ENCODE results near the gene DHRSX. TPM values are rescaled to one million over a fixed set of nuclear protein-coding genes. Genes with fewer than 3 reads are reported as not detected.
"Not testable (repeated sequence)": the region's sequence is repeated elsewhere in the genome, so short reads cannot be mapped to it uniquely, and the experiment has no call there.

Gene DHRSX
- total and polyA plus RNA-seq, 2 of the 8 experiments (the other 6 are each of a cell fraction or from before 2014, with no cell fraction given): 35.1 to 43.4 TPM

DNA sequence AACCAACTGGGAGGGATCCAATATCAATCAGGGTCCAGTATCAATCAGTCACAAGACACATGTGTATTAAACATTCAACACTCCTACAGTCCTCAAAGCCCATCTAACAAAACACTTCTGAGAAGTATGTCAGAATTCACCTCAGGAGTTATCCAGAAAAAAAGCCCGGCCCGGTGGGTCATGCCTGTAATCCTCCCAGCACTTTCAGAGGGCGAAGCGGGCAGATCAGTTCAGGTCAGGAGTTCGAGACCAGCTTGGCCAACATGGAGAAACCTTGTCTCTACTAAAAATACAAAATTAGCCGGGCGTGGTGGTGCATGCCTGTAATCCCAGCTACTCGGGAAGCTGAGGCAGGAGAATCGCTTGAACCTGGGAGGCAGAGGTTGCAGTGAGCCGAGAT is 229.2 kb downstream of the DHRSX start:
- H3K23ac ChIP-seq (ENCODE audit: insufficient read length); H2BK20ac ChIP-seq (ENCODE audit: low read length); FAIRE-seq; H2AFZ ChIP-seq (ENCODE audit: low read length); POLR2A ChIA-PET (ENCODE audit: partially characterized antibody); H3K4me1 ChIP-seq (replicated peaks in 1 of 4; ENCODE audit: control insufficient read depth in 3 of 4, insufficient read depth in 4 of 4, low read length in 3 of 4); H3K27me3 ChIP-seq (replicated peaks in 1 of 4; ENCODE audit: control insufficient read depth in 3 of 4, extremely low read depth in 1 of 4, insufficient read depth in 3 of 4, low read length in 3 of 4); H4K8ac ChIP-seq (ENCODE audit: extremely low read depth, insufficient read depth, low read length); H4K91ac ChIP-seq (replicated peaks; ENCODE audit: insufficient read length, low read length); DNase-seq (ENCODE audit: low read depth in 1 of 2, low spot score in 2 of 2); H3K9me3 ChIP-seq (ENCODE audit: insufficient read depth in 2 of 2, low read depth in 1 of 2, low read length in 1 of 2); H2BK15ac ChIP-seq (ENCODE audit: low read length); H3K14ac ChIP-seq (ENCODE audit: insufficient read length); H3K79me2 ChIP-seq (ENCODE audit: control insufficient read depth in 1 of 2, insufficient read depth in 2 of 2, low read length in 2 of 2); H3K4me3 ChIP-seq (ENCODE audit: extremely low read depth in 1 of 4, insufficient read depth in 2 of 4, low read depth in 3 of 4, low read length in 4 of 4); H3K27ac ChIP-seq (ENCODE audit: low read depth, low read length); H2AK5ac ChIP-seq (ENCODE audit: low read depth, low read length); H2BK5ac ChIP-seq (ENCODE audit: low read depth, low read length); H2BK120ac ChIP-seq (replicated peaks; ENCODE audit: low read depth, low read length); H3K56ac ChIP-seq (replicated peaks; ENCODE audit: insufficient read length, low read depth, low read length); H4K5ac ChIP-seq (ENCODE audit: insufficient read length, low read depth, low read length); H3K23me2 ChIP-seq (ENCODE audit: low read depth, low read length); H4K20me1 ChIP-seq (replicated peaks in 1 of 2; ENCODE audit: control insufficient read depth in 1 of 2, insufficient read depth in 2 of 2, low read length in 2 of 2); H3K4me2 ChIP-seq (ENCODE audit: insufficient read depth in 1 of 2, low read depth in 2 of 2, low read length in 2 of 2); H3K79me1 ChIP-seq (ENCODE audit: low read depth, low read length); H3K36me3 ChIP-seq (ENCODE audit: control insufficient read depth in 2 of 4, insufficient read depth in 4 of 4, low read length in 3 of 4); H3K4ac ChIP-seq (replicated peaks; ENCODE audit: insufficient read length, low read depth, low read length); CTCF ChIA-PET (ENCODE audit: partially characterized antibody); H2BK12ac ChIP-seq (ENCODE audit: low read depth, low read length); H3K18ac ChIP-seq (ENCODE audit: extremely low read depth, low read length); H3K9ac ChIP-seq (replicated peaks in 1 of 4; ENCODE audit: extremely low read depth in 1 of 4, low read depth in 3 of 4, low read length in 3 of 4): not testable (repeated sequence)
- 88% methylated on average over 9 of the region's 10 CpGs; no CpG with 5 or more reads in 1 of the 2 experiments for WGBS, 2 experiments (ENCODE audit: extremely low coverage in 1 of 2, insufficient coverage in 1 of 2, insufficient read length in 1 of 2, insufficient replicate concordance in 2 of 2, low coverage in 1 of 2, low lambda C conversion rate in 2 of 2, missing lambda C conversion rate in 1 of 2)

DNA sequence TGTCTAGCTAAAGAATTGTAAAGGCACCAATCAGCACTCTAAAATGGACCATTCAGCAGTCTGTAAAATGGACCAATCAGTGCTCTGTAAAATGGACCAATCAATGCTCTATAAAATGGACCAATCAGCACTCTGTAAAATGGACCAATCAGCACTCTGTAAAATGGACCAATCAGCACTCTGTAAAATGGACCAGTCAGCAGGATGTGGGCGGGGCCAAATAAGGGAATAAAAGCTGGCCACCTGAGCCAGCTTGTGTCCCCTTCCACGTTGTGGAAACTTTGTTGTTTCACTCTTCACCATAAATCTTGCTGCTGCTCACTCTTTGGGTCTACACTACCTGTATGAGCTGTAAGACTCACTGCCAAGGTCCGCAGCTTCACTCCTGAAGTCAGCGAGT is 230.0 kb downstream of the DHRSX start:
- H4K91ac ChIP-seq (replicated peaks; ENCODE audit: insufficient read length, low read length); H3K18ac ChIP-seq (ENCODE audit: extremely low read depth, low read length); H2BK120ac ChIP-seq (replicated peaks; ENCODE audit: low read depth, low read length); H2BK5ac ChIP-seq (ENCODE audit: low read depth, low read length); H4K5ac ChIP-seq (ENCODE audit: insufficient read length, low read depth, low read length); H3K9ac ChIP-seq (replicated peaks in 1 of 4; ENCODE audit: extremely low read depth in 1 of 4, low read depth in 3 of 4, low read length in 3 of 4); H3K23ac ChIP-seq (ENCODE audit: insufficient read length); H3K9me3 ChIP-seq (ENCODE audit: insufficient read depth in 2 of 2, low read depth in 1 of 2, low read length in 1 of 2); H3K4me2 ChIP-seq (ENCODE audit: insufficient read depth in 1 of 2, low read depth in 2 of 2, low read length in 2 of 2); H3K4ac ChIP-seq (replicated peaks; ENCODE audit: insufficient read length, low read depth, low read length); CTCF ChIA-PET (ENCODE audit: partially characterized antibody); DNase-seq (ENCODE audit: low read depth in 1 of 2, low spot score in 2 of 2); H4K20me1 ChIP-seq (replicated peaks in 1 of 2; ENCODE audit: control insufficient read depth in 1 of 2, insufficient read depth in 2 of 2, low read length in 2 of 2); H2BK15ac ChIP-seq (ENCODE audit: low read length); H2BK12ac ChIP-seq (ENCODE audit: low read depth, low read length); H2BK20ac ChIP-seq (ENCODE audit: low read length); H3K27me3 ChIP-seq (replicated peaks in 1 of 4; ENCODE audit: control insufficient read depth in 3 of 4, extremely low read depth in 1 of 4, insufficient read depth in 3 of 4, low read length in 3 of 4); H3K14ac ChIP-seq (ENCODE audit: insufficient read length); FAIRE-seq; H2AK5ac ChIP-seq (ENCODE audit: low read depth, low read length); POLR2A ChIA-PET (ENCODE audit: partially characterized antibody); H3K36me3 ChIP-seq (ENCODE audit: control insufficient read depth in 2 of 4, insufficient read depth in 4 of 4, low read length in 3 of 4); H4K8ac ChIP-seq (ENCODE audit: extremely low read depth, insufficient read depth, low read length); H3K79me1 ChIP-seq (ENCODE audit: low read depth, low read length); H3K4me1 ChIP-seq (replicated peaks in 1 of 4; ENCODE audit: control insufficient read depth in 3 of 4, insufficient read depth in 4 of 4, low read length in 3 of 4); H3K79me2 ChIP-seq (ENCODE audit: control insufficient read depth in 1 of 2, insufficient read depth in 2 of 2, low read length in 2 of 2); H3K56ac ChIP-seq (replicated peaks; ENCODE audit: insufficient read length, low read depth, low read length); H3K4me3 ChIP-seq (ENCODE audit: extremely low read depth in 1 of 4, insufficient read depth in 2 of 4, low read depth in 3 of 4, low read length in 4 of 4); H3K23me2 ChIP-seq (ENCODE audit: low read depth, low read length); H2AFZ ChIP-seq (ENCODE audit: low read length); H3K27ac ChIP-seq (ENCODE audit: low read depth, low read length): not testable (repeated sequence)
- WGBS, 2 experiments (ENCODE audit: extremely low coverage in 1 of 2, insufficient coverage in 1 of 2, insufficient read length in 1 of 2, insufficient replicate concordance in 2 of 2, low coverage in 1 of 2, low lambda C conversion rate in 2 of 2, missing lambda C conversion rate in 1 of 2): 85% methylated on average over 4 of the region's 4 CpGs; no CpG with 5 or more reads in 1 of the 2 experiments
